Measurements from ENCODE around the gene CDK6.

The CDK6 gene

DNA sequence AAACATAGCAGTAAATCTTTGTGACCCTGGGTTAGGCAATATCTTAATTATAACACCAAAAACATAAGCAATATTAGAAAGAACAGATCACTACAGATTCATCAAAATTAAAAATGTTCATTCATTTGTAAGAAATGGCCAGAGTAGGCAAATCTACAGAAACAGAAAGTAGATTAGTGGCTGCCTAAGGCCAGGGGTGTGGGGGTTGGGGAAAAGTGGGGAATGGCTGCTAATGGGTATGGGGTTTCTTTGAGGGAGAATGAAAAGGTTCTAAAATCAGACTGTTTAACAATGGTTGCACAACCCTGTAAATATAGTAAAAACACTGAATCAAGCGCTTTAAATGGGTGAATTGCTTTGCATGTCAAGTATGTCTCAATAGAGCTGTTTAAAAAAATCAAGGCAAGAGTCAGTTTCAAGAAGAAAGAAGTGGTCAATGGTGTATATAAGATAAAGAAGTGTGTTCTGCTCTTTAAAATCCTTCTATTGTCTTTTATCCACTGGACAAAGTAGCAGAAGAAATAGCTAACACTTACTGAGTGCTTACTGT lies 42.6 kb downstream of the CDK6 start:
- Histone ChIP-seq H2AFZ (ENCODE audit: low read length) (no peak overlapping the region), H3K4me2 (ENCODE audit: low read length) (no peak overlapping the region)

DNA sequence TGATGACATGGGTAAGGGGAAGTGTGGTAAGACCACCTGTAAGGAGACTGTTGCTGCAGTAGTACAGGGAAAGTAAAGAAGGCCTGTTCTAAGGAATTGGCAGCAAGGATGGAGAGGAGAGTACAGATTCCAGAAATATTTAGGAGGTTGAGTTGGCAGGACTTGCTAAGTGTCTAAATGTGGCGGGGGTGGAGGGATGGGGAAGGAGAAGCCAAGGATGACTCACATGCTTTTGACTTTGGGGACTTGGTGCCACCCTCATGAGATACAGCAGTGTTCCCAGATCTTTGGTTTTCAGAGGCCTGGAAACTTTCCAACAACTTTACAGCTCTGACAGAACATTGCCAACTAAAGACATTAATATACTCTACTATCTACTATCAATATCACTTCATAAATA lies 45.4 kb downstream of the CDK6 start:
- Histone ChIP-seq H3K9me3 (ENCODE audit: low read length) (peaks cover 17% of the 10 kb centered on the region), H3K79me2 (ENCODE audit: insufficient read depth, low read length) (peaks cover 71% of the 10 kb centered on the region), H3K4me1 (ENCODE audit: insufficient read depth, low read length, severe bottlenecking) (peaks cover 7% of the 10 kb centered on the region), H3F3A (ENCODE audit: insufficient read depth, low read length) (no peaks in the 10 kb centered on the region), H3K9me2 (ENCODE audit: low read depth, low read length) (no peaks in the 10 kb centered on the region), H3K4me2 (ENCODE audit: low read length) (no peak overlapping the region), H3K27me3 (ENCODE audit: insufficient read depth, low read length) (no peaks in the 10 kb centered on the region), H4K20me1 (ENCODE audit: insufficient read depth, low read length) (no peaks in the 10 kb centered on the region), H2AFZ (ENCODE audit: low read length) (no peak overlapping the region), H3K4me3 (ENCODE audit: low read depth, low read length, poor library complexity, severe bottlenecking) (no peak overlapping the region), H3K27ac (ENCODE audit: low read depth, low read length, poor library complexity, severe bottlenecking) (no peak overlapping the region), H3K9ac (ENCODE audit: low read length) (no peak overlapping the region), H3K36me3 (ENCODE audit: insufficient read depth, low read length) (peaks cover 35% of the 10 kb centered on the region)
- no peak for TF ChIP-seq EZH2 (IDR thresholded peaks at IDR 0.05; ENCODE audit: borderline replicate concordance, low read length)
- TF ChIP-seq, protein P1, sequence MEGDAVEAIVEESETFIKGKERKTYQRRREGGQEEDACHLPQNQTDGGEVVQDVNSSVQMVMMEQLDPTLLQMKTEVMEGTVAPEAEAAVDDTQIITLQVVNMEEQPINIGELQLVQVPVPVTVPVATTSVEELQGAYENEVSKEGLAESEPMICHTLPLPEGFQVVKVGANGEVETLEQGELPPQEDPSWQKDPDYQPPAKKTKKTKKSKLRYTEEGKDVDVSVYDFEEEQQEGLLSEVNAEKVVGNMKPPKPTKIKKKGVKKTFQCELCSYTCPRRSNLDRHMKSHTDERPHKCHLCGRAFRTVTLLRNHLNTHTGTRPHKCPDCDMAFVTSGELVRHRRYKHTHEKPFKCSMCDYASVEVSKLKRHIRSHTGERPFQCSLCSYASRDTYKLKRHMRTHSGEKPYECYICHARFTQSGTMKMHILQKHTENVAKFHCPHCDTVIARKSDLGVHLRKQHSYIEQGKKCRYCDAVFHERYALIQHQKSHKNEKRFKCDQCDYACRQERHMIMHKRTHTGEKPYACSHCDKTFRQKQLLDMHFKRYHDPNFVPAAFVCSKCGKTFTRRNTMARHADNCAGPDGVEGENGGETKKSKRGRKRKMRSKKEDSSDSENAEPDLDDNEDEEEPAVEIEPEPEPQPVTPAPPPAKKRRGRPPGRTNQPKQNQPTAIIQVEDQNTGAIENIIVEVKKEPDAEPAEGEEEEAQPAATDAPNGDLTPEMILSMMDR (IDR thresholded peaks at IDR 0.05; ENCODE audit: low read length), result no peak

More for the DNA sequence above, 42.6 kb downstream of the CDK6 start:
- Histone ChIP-seq H3K9ac (ENCODE audit: low read length) (no peak overlapping the region), H3K9me2 (ENCODE audit: low read depth, low read length) (no peaks in the 10 kb centered on the region), H3K27ac (ENCODE audit: low read depth, low read length, poor library complexity, severe bottlenecking) (no peak overlapping the region), H3K36me3 (ENCODE audit: insufficient read depth, low read length) (peaks cover 27% of the 10 kb centered on the region), H3K27me3 (ENCODE audit: insufficient read depth, low read length) (no peaks in the 10 kb centered on the region), H3F3A (ENCODE audit: insufficient read depth, low read length) (no peaks in the 10 kb centered on the region), H4K20me1 (ENCODE audit: insufficient read depth, low read length) (no peaks in the 10 kb centered on the region), H3K79me2 (ENCODE audit: insufficient read depth, low read length) (peaks cover 64% of the 10 kb centered on the region), H3K4me3 (ENCODE audit: low read depth, low read length, poor library complexity, severe bottlenecking) (no peak overlapping the region), H3K9me3 (ENCODE audit: low read length) (peaks cover 9% of the 10 kb centered on the region), H3K4me1 (ENCODE audit: insufficient read depth, low read length, severe bottlenecking) (peaks cover 24% of the 10 kb centered on the region)
- TF ChIP-seq EZH2 (IDR thresholded peaks at IDR 0.05; ENCODE audit: borderline replicate concordance, low read length), result no peak
- TF ChIP-seq, protein P1 (IDR thresholded peaks at IDR 0.05; ENCODE audit: low read length), result no peak

DNA sequence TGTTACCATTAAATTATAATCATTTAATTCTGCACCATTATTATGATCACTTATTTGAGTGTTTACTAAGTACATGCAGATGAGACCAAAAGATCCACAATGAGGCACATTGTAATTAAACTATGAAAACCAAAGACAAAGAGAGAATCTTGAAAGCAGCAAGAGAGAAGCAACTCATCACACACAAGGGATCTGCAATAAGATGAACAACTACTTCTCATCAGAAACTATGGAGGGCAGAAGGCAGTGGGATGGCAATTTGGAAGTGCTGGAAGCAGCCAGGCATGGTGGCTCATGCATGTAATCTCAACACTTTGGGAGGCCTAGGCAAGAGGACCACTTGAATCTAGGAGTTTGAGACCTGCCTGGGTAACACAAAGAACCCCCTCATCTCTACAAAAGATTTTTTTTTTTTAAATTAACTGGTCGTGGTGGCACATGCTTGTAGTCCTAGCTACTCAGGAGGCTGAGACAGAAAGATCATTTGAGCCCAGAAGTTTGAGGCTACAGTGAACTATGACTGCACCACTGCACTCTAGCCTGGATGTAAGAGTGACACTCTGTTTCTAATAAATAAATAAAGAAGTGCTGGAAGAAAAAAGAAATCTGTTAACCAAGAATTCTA lies 47.7 kb downstream of the CDK6 start:
- Histone ChIP-seq H3K27ac (ENCODE audit: low read depth, low read length, poor library complexity, severe bottlenecking) (no peak overlapping the region), H3K9me2 (ENCODE audit: low read depth, low read length) (no peaks in the 10 kb centered on the region), H3K4me3 (ENCODE audit: low read depth, low read length, poor library complexity, severe bottlenecking) (no peak overlapping the region), H3K4me1 (ENCODE audit: insufficient read depth, low read length, severe bottlenecking) (peaks cover 6% of the 10 kb centered on the region), H2AFZ (ENCODE audit: low read length) (no peak overlapping the region), H4K20me1 (ENCODE audit: insufficient read depth, low read length) (no peaks in the 10 kb centered on the region), H3K79me2 (ENCODE audit: insufficient read depth, low read length) (peaks cover 65% of the 10 kb centered on the region), H3K4me2 (ENCODE audit: low read length) (no peak overlapping the region), H3K27me3 (ENCODE audit: insufficient read depth, low read length) (no peaks in the 10 kb centered on the region), H3K9ac (ENCODE audit: low read length) (no peak overlapping the region), H3K9me3 (ENCODE audit: low read length) (peaks cover 17% of the 10 kb centered on the region), H3K36me3 (ENCODE audit: insufficient read depth, low read length) (peaks cover 35% of the 10 kb centered on the region), H3F3A (ENCODE audit: insufficient read depth, low read length) (no peaks in the 10 kb centered on the region)
- no peak for TF ChIP-seq EZH2 (IDR thresholded peaks at IDR 0.05; ENCODE audit: borderline replicate concordance, low read length)
- TF ChIP-seq, protein P1 (IDR thresholded peaks at IDR 0.05; ENCODE audit: low read length), result no peak

Data from OCI-LY1 (cell line).